Activated T-helper 1 cell treated with anti-CD3 and anti-CD28 coated beads, Interleukin-12 subunit alpha, Interleukin-12 subunit beta, Interleukin-2, Interleukin-4 antibody, amounts not matched to agents 30 ng/mL and 10 ng/mL and 1 ng/mL, durations not matched to agents 14 hours and 24 hours and 36 hours (primary cell): ENCODE results near the gene SYNM. TPM values are rescaled to one million over a fixed set of nuclear protein-coding genes. Genes with fewer than 3 reads are reported as not detected.

Experiments used
- DNase-seq: peaks from one replicate; pipeline ENCODE4 v3.0.0; 2021; ENCODE audit warnings: low spot score
- H3K27ac Mint-ChIP-seq: one replicate; pipeline ENCODE4 v1.8.0; 2021; ENCODE audit warnings: mild to moderate bottlenecking, mixed read lengths
- H3K27me3 Mint-ChIP-seq: one replicate; pipeline ENCODE4 v1.8.0; 2022; ENCODE audit warnings: mild to moderate bottlenecking, moderate library complexity, mixed read lengths; ENCODE audit not compliant: insufficient read depth
- H3K36me3 Mint-ChIP-seq: one replicate; pipeline ENCODE4 v1.8.0; 2021; ENCODE audit warnings: low read depth, mixed read lengths
- H3K4me1 Mint-ChIP-seq: one replicate; pipeline ENCODE4 v1.8.0; 2021; ENCODE audit warnings: low read depth, mixed read lengths
- H3K4me3 Mint-ChIP-seq: one replicate; pipeline ENCODE4 v1.8.0; 2021; ENCODE audit warnings: mild to moderate bottlenecking, moderate library complexity, mixed read lengths
- H3K9me3 Mint-ChIP-seq: one replicate; pipeline ENCODE4 v1.8.0; 2021; ENCODE audit warnings: mixed read lengths
- intact Hi-C: fragments of 100-400 bp; cut with micrococcal nuclease; formaldehyde crosslinking; loops from one replicate; pipeline ENCODE4 v1.15.1; 2024
- total RNA-seq: library from RNA; stranded (reverse); gene quantifications from 2 replicates; pipeline ENCODE4 v1.2.3, GENCODE V29; 2022

Gene SYNM
- total RNA-seq, 1 donor from 2014 or later = 2.2 TPM

DNA sequence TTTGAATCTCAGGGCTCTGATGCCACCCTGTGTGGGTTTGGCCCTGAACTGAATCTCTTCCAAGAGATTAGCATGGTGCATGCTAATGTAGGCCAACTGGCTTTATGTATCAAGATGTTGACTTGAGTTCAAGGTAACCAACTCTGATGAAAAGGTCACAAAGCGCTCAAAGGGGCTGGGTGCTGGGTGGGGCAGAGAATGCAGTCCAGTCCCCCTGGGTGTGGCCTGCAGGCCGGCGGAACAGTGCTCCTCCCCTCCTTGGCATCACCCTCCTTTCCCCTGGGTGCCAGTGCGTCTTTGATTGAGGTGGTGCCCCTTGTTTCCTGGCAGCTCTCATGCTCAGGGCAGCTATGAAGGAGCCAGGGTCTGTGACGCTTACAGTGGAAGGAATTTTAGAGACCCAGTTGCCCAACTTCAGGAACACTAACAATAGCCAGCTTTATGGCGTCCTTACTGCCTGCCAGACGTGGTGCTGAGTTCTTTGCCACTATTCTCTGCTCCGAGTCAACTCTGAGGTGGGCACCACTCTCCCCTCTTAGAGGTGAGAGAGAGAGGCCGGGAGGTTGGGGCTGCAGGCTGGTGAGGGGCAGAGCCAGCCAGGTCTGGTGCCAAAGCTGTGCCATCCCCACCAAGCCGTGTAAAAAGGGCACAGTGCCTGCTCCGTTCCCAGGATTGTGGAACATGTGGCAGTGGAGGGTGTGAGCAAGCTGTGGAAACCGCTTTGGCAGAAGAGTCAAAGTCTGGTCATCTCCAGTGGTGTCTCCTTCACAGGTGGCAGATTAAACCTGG is 9.8 kb downstream of the SYNM start:
- Mint-ChIP-seq H3K4me3 (no peak overlapping the region), H3K27me3 (peaks cover 6% of the 10 kb centered on the region), H3K27ac (no peak overlapping the region), H3K36me3 (no peaks in the 10 kb centered on the region), H3K9me3 (no peaks in the 10 kb centered on the region), H3K4me1 (no peaks in the 10 kb centered on the region)
- no peak for DNase-seq
- intact Hi-C loops = no loop called here

DNA sequence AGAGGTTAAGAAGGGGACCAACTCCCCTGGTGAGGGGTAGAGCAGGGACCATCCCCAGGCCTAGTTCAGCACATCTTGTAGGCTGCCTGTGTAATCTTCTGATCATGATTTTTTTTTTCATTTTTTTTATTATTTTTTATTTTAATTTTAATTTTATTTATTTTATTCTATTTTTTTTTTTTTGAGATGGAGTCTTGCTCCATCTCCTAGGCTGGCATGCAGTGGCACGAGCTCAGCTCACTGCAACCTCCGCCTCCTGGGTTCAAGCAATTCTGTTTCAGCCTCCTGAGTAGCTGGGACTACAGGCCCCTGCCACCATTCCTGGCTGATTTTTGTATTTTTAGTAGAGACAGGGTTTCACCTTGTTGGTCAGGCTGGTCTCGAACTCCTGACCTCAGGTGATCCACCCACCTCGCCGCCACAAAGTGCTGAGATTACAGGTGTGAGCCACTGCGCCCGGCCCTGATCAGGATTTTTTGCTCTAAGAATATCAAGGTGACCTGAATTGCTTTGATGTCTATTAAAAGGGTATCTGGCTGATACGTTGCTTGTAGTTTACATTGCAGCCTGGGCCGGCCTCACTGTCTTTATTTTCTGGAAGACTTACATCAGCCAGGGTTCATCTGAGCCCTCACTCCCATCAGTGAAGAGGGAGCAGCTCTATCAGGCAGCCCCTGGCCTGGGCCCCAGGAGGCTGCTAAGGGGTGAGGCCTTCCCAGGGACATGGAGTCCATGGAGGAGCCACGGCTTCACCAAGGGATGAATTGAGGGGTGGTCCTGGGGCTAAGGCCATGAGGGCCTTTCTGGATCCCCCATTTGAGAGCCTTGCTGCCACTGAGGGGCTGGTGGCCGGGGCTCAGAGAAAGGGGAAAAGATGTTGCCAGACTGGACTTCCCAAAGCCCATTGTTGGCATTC is 10.7 kb downstream of the SYNM start:
- H3K4me3 Mint-ChIP-seq = no peak overlapping the region
- H3K4me1 Mint-ChIP-seq = no peaks in the 10 kb centered on the region
- no peaks in the 10 kb centered on the region for H3K9me3 Mint-ChIP-seq
- intact Hi-C loops = no loop called here
- H3K27ac Mint-ChIP-seq = no peak overlapping the region
- no peak for DNase-seq
- H3K36me3 Mint-ChIP-seq = no peaks in the 10 kb centered on the region
- H3K27me3 Mint-ChIP-seq = peaks cover 4% of the 10 kb centered on the region

DNA sequence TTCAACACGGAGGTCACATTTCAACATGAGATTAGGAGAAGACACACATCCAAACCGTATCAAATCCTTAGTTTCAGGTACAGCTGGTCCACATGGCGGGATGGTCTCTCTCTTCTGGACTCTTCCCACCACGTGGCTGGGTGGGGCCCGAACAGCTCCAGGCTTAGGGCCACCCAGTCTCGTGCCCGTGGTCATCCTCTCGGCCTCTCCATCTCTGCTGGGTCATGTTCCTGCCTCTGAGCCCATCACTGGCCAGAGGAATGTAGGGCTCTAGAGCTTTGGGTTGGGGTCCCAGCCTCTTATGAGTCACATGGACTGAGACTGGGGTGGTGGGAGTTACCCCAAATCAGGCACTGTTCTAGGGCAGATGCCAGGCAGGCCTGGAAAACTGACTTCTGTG is 12.2 kb downstream of the SYNM start:
- intact Hi-C loops = no loop called here
- Mint-ChIP-seq H3K27me3 (peaks cover 3% of the 10 kb centered on the region), H3K9me3 (no peaks in the 10 kb centered on the region), H3K27ac (no peak overlapping the region), H3K36me3 (no peaks in the 10 kb centered on the region), H3K4me3 (no peak overlapping the region), H3K4me1 (no peaks in the 10 kb centered on the region)
- DNase-seq = no peak

DNA sequence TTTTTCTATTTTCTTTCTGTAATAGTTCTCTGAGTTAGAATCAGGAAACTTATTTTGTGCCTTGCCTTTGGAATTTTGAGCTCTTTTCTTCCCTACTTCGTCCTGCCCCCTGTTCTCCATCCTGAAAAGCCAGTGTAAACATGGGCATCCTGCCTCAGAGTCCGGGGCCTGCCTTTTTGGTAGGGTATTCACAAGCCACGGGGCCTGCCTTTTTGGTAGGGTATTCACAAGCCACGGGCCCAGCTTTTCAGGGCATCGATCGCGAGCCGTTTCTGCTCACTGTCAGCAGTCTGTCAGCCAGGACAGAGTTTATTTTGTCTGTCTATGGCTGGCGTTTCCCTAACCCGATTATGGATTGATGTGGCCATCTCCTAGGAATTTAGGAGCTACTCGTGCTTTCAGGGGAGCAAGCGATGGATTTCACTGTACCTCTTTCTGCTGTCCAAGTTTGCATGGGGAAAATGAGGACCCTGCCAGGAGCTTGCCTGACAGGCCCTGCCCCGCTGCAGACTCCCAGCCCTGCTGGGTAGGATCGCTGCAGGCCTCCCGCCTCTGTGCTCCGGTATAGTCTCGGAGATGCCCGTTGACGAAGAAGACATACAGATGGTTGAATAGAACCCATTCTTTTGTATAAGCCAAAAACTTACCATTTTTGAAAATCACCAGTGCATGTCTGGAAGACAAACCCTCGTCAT is 12.8 kb downstream of the SYNM start:
- Mint-ChIP-seq H3K4me1 (no peaks in the 10 kb centered on the region), H3K27me3 (peaks cover 2% of the 10 kb centered on the region), H3K4me3 (no peak overlapping the region), H3K9me3 (no peaks in the 10 kb centered on the region), H3K36me3 (no peaks in the 10 kb centered on the region), H3K27ac (no peak overlapping the region)
- intact Hi-C loops = no loop called here
- DNase-seq = no peak

DNA sequence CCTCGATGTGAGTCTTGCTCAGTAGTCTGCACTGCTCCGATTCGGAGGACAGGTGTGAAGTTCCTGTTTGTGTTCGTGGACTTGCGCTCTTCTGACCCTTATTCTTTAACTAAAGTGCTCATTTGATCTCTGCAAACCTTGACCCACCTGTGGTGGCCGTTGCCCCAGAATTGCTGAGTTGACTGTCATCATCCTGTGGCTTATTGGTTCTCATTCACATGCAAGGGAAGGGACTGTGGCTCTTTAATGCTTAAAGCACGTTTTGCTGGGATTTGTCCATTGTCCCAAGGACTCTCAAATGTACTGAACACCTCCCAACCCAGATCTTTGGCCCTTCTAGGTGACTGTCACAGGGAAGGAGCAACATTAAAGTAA is 13.4 kb downstream of the SYNM start:
- Mint-ChIP-seq H3K4me3 (no peak overlapping the region), H3K9me3 (no peaks in the 10 kb centered on the region), H3K27ac (no peak overlapping the region), H3K4me1 (no peaks in the 10 kb centered on the region), H3K27me3 (no peaks in the 10 kb centered on the region), H3K36me3 (no peaks in the 10 kb centered on the region)
- intact Hi-C loops = no loop called here
- DNase-seq = no peak

DNA sequence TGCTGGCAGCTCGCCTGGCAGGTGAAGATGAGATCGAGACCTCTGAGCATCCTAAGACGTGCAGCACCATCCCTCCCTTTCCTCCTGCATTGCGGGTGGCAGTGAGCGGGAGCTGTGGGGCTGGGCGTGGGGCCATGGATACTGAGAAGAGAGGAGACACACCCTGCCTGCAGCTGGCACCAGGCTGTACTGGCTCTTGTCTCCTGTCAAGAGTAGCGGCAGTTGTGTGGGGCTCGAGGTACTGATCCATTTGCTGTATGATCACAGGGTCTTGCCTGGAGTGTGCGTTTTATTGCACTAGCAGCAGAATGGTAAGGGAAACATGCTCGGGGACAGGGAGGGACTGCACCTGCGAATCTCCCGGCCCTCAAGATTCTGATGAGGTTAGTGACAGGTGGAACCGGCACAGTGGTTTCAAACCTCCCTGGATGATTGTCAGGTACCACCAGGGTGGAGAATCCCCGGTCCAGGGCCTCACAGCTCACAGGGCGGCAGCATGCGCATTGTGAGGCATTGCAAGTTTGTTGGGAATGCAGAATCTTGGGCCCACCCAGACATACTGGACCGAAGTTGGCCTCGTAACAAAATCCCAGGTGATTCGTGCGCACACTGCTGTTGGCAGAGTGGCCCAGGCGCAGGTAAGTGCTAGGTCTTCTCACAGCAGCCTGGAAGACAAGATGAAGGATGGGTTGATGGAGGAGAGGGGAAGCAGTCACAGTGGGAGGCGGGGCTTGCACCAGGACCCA is 14.1 kb downstream of the SYNM start:
- Mint-ChIP-seq H3K4me1 (no peaks in the 10 kb centered on the region), H3K27me3 (no peaks in the 10 kb centered on the region), H3K27ac (no peak overlapping the region), H3K4me3 (no peak overlapping the region), H3K9me3 (no peaks in the 10 kb centered on the region), H3K36me3 (no peaks in the 10 kb centered on the region)
- no peak for DNase-seq
- intact Hi-C loops = no loop called here

DNA sequence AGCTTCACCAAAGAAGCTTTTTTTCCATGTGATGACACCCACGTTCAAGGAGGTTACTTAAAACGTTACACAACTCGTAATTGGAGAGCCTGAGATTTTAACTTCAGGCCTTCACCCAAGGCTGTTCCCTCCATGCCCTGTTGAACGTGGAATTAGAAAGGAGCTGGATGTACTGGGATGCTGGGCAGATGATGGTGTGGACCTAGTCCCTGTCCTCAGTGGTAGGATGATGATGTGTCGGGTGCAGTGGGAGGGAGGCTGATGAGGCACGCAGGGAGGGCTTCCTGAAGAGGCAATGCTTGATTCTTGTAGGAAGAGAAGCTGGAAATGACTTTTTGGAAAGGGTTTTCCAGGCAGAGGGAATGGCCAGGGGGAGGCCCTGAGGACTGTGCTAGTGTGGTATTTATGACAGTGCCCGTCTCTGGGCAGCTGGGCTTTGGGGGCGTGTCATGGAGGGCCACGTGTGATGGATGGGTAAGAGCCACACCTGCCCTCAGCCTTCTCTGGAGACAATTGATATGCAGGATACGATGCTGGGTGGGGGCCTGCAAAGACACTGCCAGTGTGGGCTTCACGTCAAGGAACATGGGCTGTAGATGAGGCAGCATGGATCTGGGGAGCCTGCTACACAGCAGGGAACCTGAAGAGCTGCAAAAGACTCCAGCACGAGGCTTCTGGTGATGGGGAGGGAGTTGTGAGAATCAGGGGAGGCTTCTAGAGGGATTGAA is 15.3 kb downstream of the SYNM start:
- Mint-ChIP-seq H3K4me1 (no peaks in the 10 kb centered on the region), H3K36me3 (no peaks in the 10 kb centered on the region), H3K4me3 (no peak overlapping the region), H3K27me3 (no peaks in the 10 kb centered on the region), H3K27ac (no peak overlapping the region), H3K9me3 (no peaks in the 10 kb centered on the region)
- no peak for DNase-seq
- intact Hi-C loops = no loop called here

DNA sequence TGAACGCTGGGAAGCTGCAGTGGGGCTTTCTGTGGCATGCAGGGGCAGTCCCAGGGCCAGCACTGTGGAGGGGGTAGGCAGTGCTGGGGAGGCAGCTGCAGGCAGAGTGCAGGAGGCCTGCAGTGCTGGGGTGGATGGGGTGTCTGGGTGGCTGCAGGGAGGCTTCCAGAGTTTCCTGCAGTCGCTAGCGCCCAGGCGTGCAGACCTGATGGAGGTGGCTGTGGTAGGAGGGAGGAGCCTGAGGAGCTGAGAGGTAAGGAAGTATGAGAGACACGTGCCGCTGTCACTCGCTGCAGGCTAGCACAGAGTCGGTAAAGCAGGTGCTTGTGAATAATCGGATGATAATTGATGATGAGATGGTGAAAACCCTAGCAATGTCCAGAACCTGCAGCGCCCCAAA is 16.3 kb downstream of the SYNM start:
- intact Hi-C loops = no loop called here
- Mint-ChIP-seq H3K9me3 (no peaks in the 10 kb centered on the region), H3K27ac (no peak overlapping the region), H3K36me3 (no peaks in the 10 kb centered on the region), H3K27me3 (no peaks in the 10 kb centered on the region), H3K4me1 (no peaks in the 10 kb centered on the region), H3K4me3 (no peak overlapping the region)
- DNase-seq = no peak

DNA sequence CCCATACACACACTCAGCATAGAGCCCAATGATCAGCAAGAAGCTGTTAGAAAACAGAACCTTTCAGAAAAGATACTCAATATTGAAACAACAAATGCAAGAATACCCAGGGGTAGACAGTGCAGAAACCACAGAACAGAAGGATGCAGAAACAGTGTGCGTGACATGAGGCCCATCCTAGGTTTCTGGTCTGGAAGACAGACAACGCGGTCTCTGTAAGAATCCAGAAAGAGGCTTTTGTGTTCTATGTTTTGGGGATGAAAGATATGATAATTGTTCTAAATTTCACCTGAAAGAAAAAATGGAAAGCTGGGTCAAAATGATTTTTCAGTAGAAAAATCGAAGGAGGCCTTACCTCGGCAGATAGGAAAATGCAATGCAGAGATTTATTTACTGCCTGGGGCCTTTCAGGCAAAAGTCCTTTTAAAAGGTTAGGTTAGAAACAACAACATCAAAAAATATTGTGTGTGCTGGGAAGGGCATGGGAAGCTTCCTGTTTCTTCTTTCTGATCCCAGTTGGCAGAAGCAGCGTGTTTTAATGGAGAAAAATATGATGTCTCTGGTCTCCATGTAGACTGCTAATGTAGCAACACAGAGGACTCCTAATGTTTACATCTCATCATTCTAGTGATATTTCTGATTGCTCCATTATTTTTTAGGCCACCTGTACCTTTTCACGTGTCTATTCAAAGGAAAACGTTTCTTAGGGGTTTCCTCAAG is 17.0 kb downstream of the SYNM start:
- DNase-seq = no peak
- no peaks in the 10 kb centered on the region for H3K9me3 Mint-ChIP-seq
- intact Hi-C loops = no loop called here

DNA sequence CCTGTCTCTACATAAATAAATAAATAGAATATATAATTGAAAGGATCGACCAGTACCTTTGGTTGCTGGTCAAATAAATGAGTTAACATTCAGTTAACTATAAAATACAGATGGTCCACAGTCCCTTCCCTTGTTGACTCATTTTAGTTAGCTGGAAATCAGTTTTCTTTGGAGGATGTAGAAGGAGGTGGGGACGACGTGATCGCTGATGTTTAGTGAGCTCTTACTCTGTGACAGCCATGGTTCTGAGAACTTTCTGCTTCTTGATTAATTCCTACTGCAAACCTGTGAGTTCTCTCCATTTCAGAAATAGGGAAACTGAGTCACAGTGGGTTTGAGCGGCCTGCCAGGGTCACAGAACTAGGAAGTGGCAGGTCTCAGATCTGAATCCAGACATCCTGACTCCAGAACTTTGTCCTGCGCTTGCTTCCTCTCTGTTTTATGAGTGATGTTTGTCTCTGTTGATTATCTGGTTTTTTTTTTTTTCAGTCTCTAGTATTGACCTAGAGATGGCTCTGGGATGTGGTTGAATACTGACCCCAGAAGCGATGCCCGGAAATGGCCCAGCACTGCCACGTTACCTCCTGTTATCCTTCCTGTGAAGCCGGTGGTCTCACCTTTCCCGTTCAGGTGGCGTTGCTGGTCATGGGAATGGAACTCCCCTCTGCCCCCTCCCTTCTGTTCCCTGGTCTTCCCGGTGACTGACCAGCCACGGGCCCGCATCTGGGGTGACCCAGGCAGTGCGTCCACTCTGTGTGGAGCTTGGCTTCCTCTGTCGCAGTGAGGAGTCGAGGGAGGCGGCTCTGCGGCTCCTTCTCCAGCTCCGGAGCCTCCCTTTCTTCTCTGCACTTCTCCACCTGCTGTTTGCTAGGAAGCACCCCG is 18.2 kb downstream of the SYNM start:
- Mint-ChIP-seq H3K27me3 (no peaks in the 10 kb centered on the region), H3K27ac (no peak overlapping the region), H3K4me3 (no peak overlapping the region), H3K9me3 (no peaks in the 10 kb centered on the region), H3K36me3 (no peaks in the 10 kb centered on the region), H3K4me1 (no peaks in the 10 kb centered on the region)
- no peak for DNase-seq
- intact Hi-C loops = no loop called here

More for the DNA sequence above, 17.0 kb downstream of the SYNM start:
- Mint-ChIP-seq H3K27me3 (no peaks in the 10 kb centered on the region), H3K36me3 (no peaks in the 10 kb centered on the region), H3K4me3 (no peak overlapping the region), H3K4me1 (no peaks in the 10 kb centered on the region), H3K27ac (no peak overlapping the region)
